Upper lobe of right lung (tissue), 1 donor: ENCODE results near the gene TULP4. TPM values are rescaled to one million over a fixed set of nuclear protein-coding genes. Genes with fewer than 3 reads are reported as not detected.
"Not testable (repeated sequence)": the region's sequence is repeated elsewhere in the genome, so short reads cannot be mapped to it uniquely, and the experiment has no call there.

Source experiments
- ATAC-seq: fragments of 200-7000 bp; cut with Tn5 transposase; one replicate; pipeline ENCODE4 v1.9.1; 2020; ENCODE audit warnings: mild to moderate bottlenecking, moderate library complexity
- DNase-seq: peaks from one replicate; pipeline ENCODE4 v3.0.0-alpha.2; 2020
- H3K27ac ChIP-seq: fragments of 200-600 bp; one replicate; pipeline ENCODE4 v1.8.0; 2022
- H3K27me3 ChIP-seq: fragments of 200-600 bp; one replicate; pipeline ENCODE4 v1.8.0; 2022; ENCODE audit warnings: mild to moderate bottlenecking
- H3K36me3 ChIP-seq: fragments of 200-600 bp; one replicate; pipeline ENCODE4 v1.8.0; 2022
- H3K4me1 ChIP-seq: fragments of 200-600 bp; one replicate; pipeline ENCODE4 v1.8.0; 2022
- H3K4me3 ChIP-seq: fragments of 200-600 bp; one replicate; pipeline ENCODE4 v1.8.0; 2022; ENCODE audit warnings: mild to moderate bottlenecking
- H3K9me3 ChIP-seq: fragments of 200-600 bp; one replicate; pipeline ENCODE4 v1.8.0; 2022
- CTCF ChIP-seq: fragments of 200-600 bp; IDR thresholded peaks from one replicate; pipeline ENCODE4 v1.8.0; 2022; ENCODE audit warnings: antibody characterized with exemption
- intact Hi-C: fragments of 100-400 bp; cut with DNase I; formaldehyde crosslinking; loops from one replicate; pipeline ENCODE4 v1.11.0; 2022
- total RNA-seq: library from RNA; stranded (reverse); fragmentation: NEBNext Ultra II Directional; extraction: Animal tissue kit (Norgen Biotek cat#: 25700); gene quantifications from one replicate; pipeline ENCODE4 v1.2.1, GENCODE V29; 2021
- donor health status: DM: no; HTN: yes; CAD: no; lungs with severe emphysema.

The TULP4 gene
- total RNA-seq, 1 donor from 2014 or later: 94.1 TPM

- intact Hi-C loops: no loop called here
- no peak for TF ChIP-seq CTCF
- Histone ChIP-seq H3K27ac (no peak overlapping the region), H3K36me3 (peaks cover 5% of the 10 kb centered on the region), H3K4me1 (no peaks in the 10 kb centered on the region), H3K9me3 (no peaks in the 10 kb centered on the region), H3K4me3 (no peak overlapping the region), H3K27me3 (no peaks in the 10 kb centered on the region)
- ATAC-seq (no peak), DNase-seq (no peak)
Observed at GRCh38 chr6:158472447-158472846, 160.2 kb downstream of the TULP4 start.

- intact Hi-C loops: no loop called here
- Histone ChIP-seq H3K9me3 (no peaks in the 10 kb centered on the region), H3K4me3 (no peak overlapping the region), H3K4me1 (no peaks in the 10 kb centered on the region), H3K27ac (no peak overlapping the region), H3K36me3 (peaks cover 12% of the 10 kb centered on the region), H3K27me3 (no peaks in the 10 kb centered on the region)
- ATAC-seq: no peak
- no peak for DNase-seq
- TF ChIP-seq CTCF: no peak
Observed at GRCh38 chr6:158474961-158475343, 162.7 kb downstream of the TULP4 start.

GRCh38 chr6:158475344-158476302, 163.4 kb downstream of the TULP4 start:
- TF ChIP-seq CTCF: no peak
- intact Hi-C loops: no loop called here
- ATAC-seq (no peak), DNase-seq (no peak)
- Histone ChIP-seq H3K27me3 (no peaks in the 10 kb centered on the region), H3K27ac (no peak overlapping the region), H3K36me3 (peaks cover 18% of the 10 kb centered on the region), H3K4me1 (no peaks in the 10 kb centered on the region), H3K4me3 (no peak overlapping the region), H3K9me3 (no peaks in the 10 kb centered on the region)

- Histone ChIP-seq H3K27ac (no peak overlapping the region), H3K4me1 (no peaks in the 10 kb centered on the region), H3K9me3 (no peaks in the 10 kb centered on the region), H3K27me3 (no peaks in the 10 kb centered on the region), H3K36me3 (peaks cover 26% of the 10 kb centered on the region), H3K4me3 (no peak overlapping the region)
- ATAC-seq (no peak), DNase-seq (no peak)
- intact Hi-C loops: no loop called here
- TF ChIP-seq CTCF: no peak
Observed at GRCh38 chr6:158476389-158476788, 164.1 kb downstream of the TULP4 start.

- DNase-seq, H3K4me3 ChIP-seq, H3K4me1 ChIP-seq, H3K27me3 ChIP-seq, H3K9me3 ChIP-seq, ATAC-seq, H3K27ac ChIP-seq, intact Hi-C loops: not testable (repeated sequence)
- peaks cover 37% of the 10 kb centered on the region for H3K36me3 ChIP-seq
Observed at GRCh38 chr6:158477722-158478121, 165.5 kb downstream of the TULP4 start.

GRCh38 chr6:158480989-158481388, 168.7 kb downstream of the TULP4 start:
- DNase-seq: no peak
- TF ChIP-seq CTCF: no peak
- intact Hi-C loops: no loop called here

More at GRCh38 chr6:158480989-158481388, 168.7 kb downstream of the TULP4 start:
- Histone ChIP-seq H3K36me3 (peaks cover 42% of the 10 kb centered on the region), H3K27me3 (no peaks in the 10 kb centered on the region), H3K4me3 (no peak overlapping the region), H3K4me1 (no peaks in the 10 kb centered on the region), H3K27ac (no peak overlapping the region), H3K9me3 (no peaks in the 10 kb centered on the region)
- no peak for ATAC-seq
